HG03060 (cell line): ENCODE measurements around the gene CHGA.

Experiments
- ATAC-seq: cut with Tn5 transposase; IDR thresholded peaks from one replicate; pipeline ENCODE4 v1.9.1; 2021; ENCODE audit warnings: low read depth, moderate number of reproducible peaks; ENCODE audit not compliant: unreplicated experiment

Gene CHGA

GRCh38 chr14:92929689-92930608 lies 7.0 kb downstream of the CHGA start:
- no peak for ATAC-seq

GRCh38 chr14:92930737-92931602 lies 8.0 kb downstream of the CHGA start:
- ATAC-seq, result no peak

DNA sequence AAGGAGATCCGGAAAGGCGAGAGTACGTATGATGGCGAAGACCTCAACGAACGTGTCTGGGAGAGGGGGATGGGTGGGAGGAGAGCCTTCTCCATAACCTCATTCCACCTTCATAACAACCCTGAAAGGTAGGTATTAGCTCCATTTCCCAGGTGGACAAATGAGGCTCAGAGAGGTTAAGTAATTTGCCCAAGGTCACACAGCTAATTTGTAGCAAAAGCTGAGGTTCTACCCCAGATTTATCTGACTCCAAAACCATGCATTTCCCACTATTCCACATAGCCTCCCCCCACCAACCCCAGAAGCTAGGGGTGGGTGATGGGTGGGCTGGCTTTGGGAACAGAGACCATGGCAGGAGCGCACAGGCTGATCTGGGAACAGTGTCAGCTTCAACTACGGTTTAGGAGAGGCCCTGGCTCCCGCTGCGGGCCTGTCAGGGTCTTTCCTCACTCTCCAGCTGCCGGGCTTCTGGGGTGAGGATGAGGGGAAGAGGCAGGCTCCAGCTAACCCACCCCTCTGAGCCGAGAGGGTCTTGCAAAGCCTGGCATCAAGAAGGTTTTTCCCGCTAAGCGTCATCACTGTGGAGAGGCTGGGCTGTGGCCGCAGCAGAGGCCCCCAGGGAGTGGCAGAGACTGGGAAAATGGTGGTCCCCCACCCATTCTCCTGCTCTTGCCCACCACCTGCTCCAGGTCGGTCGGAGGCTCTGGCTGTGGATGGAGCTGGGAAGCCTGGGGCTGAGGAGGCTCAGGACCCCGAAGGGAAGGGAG lies 8.9 kb downstream of the CHGA start:
- ATAC-seq, result no peak

GRCh38 chr14:92932448-92933395 lies 9.8 kb downstream of the CHGA start:
- no peak for ATAC-seq

DNA sequence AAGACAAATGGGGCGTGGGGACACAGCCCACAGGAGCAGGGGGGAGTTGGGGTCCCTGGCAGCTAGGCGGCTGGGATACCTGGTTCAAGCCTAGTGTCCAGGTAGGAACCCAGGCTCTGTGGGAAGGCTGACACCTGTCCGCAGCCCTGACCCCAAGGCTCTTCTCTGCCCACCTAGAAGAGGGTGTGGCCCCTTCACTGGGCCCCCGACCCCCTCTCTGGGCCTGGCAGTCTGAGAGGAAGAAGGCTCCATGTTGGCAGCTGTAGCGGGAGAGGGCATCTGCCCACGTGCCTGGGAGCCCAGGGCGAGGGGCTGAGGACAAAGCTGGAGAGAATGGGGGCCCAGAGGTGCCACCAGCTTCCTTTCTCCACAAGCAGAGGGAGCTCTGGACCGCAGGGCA lies 10.5 kb downstream of the CHGA start:
- no peak for ATAC-seq

- ATAC-seq, result no peak
Observed at GRCh38 chr14:92934196-92935085, 11.5 kb downstream of the CHGA start.

GRCh38 chr14:92935446-92935845 lies 12.5 kb downstream of the CHGA start:
- no peak for ATAC-seq

GRCh38 chr14:92936085-92936484 lies 13.1 kb downstream of the CHGA start:
- ATAC-seq, result no peak

DNA sequence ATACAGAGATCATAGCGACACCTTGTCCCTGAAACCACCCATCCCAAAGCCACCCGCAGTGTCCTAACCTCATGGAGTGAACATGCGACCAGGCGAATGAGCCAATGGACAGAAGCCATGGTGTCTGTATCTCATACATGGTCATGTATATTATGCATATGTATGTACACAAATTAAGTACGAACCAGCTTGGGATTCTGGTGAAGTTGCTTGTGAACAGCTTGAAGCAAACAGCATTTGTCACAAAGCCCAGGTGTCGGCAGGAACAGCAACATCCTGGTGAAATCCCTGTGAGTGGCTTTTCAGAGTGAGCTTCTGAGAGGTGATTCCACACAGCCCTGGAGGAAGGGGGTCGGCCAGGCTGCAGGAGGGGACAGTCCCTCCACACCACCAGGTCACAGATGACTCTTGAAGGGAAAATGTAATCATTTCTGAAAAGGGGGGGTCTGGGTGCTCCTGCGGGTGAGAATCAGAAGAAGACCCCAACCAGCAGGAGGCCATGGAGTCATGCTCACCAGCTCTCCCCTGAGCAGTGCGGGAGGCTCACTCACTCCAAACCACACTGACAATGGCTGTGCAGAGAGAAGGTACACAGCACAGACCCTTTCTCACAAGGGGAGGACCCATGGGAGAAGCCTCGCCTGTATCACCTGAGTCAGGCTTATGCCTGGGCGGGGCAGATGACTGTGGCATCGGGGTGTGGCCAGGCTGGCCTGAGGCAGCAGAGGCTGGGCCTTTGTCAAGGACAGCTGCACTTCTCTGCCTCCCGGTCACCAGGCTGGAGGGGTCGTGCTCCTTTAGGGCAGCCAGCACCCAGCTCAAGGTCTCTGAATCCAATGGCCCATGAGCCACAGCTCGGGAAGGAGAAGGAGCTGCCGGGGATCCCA lies 14.3 kb downstream of the CHGA start:
- ATAC-seq, result no peak

DNA sequence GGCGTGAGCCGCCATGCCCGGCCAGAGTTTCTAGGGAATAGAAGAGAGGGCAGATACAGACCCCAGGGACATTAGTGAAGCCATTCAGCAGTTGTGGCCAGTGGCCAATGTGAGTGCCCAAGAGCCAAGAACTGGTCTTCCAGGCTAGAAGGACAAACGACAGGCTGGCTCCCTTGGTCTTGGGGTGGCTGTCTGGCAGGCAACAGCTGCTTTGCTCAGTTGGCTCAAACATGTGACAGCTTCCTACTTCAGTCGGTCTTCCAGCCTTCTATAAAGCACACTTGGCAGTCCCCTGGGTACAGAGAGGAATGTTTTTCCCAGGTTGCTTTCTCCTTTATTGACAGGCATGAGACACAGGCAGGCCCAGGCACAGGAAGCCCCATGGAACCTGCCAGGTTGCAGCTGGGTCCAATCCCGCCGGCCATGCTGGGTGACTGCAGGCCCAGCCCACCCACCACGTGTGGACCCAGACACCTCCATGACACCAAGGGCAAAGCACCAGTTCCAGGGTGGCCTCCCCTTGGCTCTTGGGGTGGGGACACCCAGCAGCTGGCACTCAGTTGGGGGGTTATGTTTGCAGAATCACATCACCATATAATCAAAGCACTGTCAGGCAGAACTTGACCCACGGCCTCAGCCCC lies 15.4 kb downstream of the CHGA start:
- ATAC-seq, result no peak

DNA sequence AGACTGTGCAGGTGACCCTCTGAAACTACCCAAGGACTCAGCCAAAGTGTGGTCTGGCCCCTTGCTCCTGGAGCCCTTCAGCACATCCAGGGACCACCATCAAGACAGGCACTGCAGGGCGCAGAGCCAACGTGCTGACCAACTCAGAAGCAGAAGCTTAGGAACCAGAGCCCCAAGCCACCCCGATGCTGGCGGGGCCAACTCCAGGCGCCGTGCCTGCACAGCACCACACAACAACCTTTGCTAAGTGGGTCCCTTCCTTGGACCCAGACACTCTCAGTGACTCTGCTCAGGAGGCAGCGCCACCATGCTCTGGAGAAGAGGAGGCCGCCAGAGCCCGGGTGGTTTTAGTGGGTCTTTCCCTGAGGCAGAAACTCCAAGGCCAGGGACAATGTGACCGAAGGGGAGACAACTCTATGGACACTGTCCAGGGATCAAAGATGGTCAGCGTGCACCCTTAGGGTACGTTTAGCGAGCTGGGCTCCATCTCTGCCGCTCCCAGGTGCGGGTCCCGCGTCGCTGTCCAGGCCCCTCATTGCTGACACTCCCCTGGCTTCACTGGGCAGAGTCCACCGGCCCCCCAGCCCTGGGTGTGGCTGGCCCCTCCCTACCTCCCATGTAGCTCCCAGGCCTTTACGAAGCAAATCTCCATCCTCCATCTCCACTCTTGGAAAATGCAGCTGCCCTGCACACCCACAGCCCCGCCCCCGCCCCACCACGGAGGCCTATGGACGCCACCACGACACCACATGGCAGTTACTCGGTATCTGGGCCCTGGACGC lies 16.1 kb downstream of the CHGA start:
- no peak for ATAC-seq

GRCh38 chr14:92939699-92940098 lies 16.7 kb downstream of the CHGA start:
- no peak for ATAC-seq

GRCh38 chr14:92940543-92940942 lies 17.6 kb downstream of the CHGA start:
- no peak for ATAC-seq

DNA sequence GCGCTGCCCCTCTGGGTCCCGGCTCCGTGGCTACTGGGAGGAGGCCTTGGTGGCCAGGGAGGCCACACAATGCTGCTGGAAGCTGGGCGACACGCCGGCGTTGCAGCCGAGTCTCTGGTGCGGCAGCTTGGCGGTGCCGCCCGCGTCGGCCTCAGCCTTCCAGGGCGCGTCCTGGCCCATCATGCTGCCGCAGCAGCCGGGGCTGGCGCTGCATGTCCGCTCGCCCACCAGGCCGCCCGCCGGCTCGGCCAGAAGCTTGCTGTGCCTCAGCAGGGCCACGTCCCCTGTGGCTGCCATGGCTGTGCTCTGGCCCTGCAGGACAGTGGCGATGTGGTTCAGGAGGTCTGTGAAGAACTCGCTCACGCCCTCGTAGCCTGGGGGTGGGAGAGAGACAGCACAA lies 18.6 kb downstream of the CHGA start:
- no peak for ATAC-seq

GRCh38 chr14:92942136-92942535 lies 19.2 kb downstream of the CHGA start:
- no peak for ATAC-seq

DNA sequence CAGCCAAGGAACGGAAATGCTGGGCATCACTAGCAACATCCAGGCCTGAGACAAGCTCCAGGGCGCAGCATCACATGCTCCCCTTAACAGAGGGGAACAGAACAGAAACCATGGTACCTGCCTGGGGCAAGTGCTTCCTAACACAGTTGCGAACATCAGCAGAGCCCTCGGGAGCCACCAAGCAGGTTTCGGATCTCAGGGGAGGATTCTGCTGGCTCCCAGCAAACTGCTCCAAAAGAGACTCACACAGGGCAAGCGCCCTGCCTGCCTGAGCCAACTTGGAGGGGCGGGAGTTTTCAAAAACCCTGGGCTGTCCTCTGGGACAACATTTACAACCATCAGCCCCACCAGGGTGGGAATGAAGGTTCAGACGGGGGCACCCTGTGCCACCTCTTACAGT lies 19.6 kb downstream of the CHGA start:
- ATAC-seq, result no peak
